ENCODE measurements around the gene CGREF1. TPM values are rescaled to one million over a fixed set of nuclear protein-coding genes. Genes with fewer than 3 reads are reported as not detected.

CGREF1 gene
- total and polyA plus RNA-seq, 4 donors: 0.98 to 16.1 (median 11.7) TPM

DNA sequence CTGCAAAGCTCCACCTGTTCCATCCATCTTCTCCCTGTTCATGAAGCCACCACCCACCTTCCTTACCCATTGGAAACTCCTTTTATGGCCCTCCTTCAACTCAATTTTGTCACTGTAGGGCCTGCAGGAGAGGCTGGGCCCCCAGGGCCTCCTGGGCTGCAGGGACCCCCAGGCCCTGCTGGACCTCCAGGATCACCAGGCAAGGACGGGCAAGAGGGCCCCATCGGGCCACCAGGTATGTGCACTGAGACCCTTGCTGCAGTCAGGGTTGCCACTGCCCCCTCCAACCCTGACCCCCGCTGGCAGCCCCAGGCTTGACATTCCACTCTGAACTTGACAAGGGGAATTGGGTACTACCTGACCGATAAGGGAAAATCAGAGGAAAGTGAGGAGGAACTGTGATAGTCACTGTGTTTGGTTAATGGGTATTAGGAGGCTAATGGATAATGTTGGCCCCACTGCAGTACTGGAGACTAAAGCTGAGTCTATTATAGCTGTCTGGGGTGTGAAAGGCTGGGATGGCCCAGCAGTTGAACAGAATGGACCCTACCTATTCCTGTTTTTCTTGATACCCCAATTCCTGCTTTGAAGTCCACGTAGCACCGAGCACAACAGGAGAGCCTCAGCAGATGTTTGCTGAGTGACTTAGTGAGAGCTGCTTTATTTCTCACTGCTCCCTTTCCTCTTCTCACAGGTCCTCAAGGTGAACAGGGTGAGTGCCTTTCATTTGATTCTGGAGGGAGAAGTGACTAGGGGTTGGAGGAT is 34.4 kb downstream of the CGREF1 start:
- Histone ChIP-seq H3K36me3 (ENCODE audit: control insufficient read depth in 4 of 4, insufficient read depth in 3 of 4, low read depth in 1 of 4, low read length in 3 of 4) (no peaks in the 10 kb centered on the region), H3K9ac (ENCODE audit: low read depth in 1 of 2, low read length in 2 of 2) (no peak overlapping the region), H3K4me3 (ENCODE audit: low read depth in 1 of 3, low read length in 3 of 3) (no peak overlapping the region), H3K4me1 (ENCODE audit: control insufficient read depth in 4 of 4, insufficient read depth in 4 of 4, low read length in 3 of 4) (peaks cover 9 to 63% (median 31%) of the 10 kb centered on the region in 4 donors), H3K27me3 (ENCODE audit: control insufficient read depth in 4 of 4, insufficient read depth in 4 of 4, low read length in 3 of 4) (no peaks in the 10 kb centered on the region), H3K27ac (ENCODE audit: low read depth in 1 of 2, low read length in 2 of 2) (no peak overlapping the region), H3K9me3 (ENCODE audit: control insufficient read depth in 4 of 4, low read length in 3 of 4) (no peaks in the 10 kb centered on the region)
- no peak for DNase-seq (ENCODE audit: low spot score)
- TF ChIP-seq JUND (IDR thresholded peaks at IDR 0.05) (no peak), HNF4G (IDR thresholded peaks at IDR 0.05) (no peak), RXRA (IDR thresholded peaks at IDR 0.05) (no peak), HNF4A (conservative IDR thresholded peaks at IDR 0.05) (no peak), EGR1 (IDR thresholded peaks at IDR 0.05; ENCODE audit: low read depth in 2 of 2) (no peak), FOXA1 (IDR thresholded peaks at IDR 0.05) (no peak), FOXA2 (IDR thresholded peaks at IDR 0.05) (no peak), RAD21 (IDR thresholded peaks at IDR 0.05) (no peak), YY1 (IDR thresholded peaks at IDR 0.05) (no peak), SP1 (IDR thresholded peaks at IDR 0.05) (no peak), NR2F2 (IDR thresholded peaks at IDR 0.05) (no peak), TAF1 (conservative IDR thresholded peaks at IDR 0.05) (no peak)
- TF ChIP-seq, protein P1, sequence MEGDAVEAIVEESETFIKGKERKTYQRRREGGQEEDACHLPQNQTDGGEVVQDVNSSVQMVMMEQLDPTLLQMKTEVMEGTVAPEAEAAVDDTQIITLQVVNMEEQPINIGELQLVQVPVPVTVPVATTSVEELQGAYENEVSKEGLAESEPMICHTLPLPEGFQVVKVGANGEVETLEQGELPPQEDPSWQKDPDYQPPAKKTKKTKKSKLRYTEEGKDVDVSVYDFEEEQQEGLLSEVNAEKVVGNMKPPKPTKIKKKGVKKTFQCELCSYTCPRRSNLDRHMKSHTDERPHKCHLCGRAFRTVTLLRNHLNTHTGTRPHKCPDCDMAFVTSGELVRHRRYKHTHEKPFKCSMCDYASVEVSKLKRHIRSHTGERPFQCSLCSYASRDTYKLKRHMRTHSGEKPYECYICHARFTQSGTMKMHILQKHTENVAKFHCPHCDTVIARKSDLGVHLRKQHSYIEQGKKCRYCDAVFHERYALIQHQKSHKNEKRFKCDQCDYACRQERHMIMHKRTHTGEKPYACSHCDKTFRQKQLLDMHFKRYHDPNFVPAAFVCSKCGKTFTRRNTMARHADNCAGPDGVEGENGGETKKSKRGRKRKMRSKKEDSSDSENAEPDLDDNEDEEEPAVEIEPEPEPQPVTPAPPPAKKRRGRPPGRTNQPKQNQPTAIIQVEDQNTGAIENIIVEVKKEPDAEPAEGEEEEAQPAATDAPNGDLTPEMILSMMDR (IDR thresholded peaks at IDR 0.05; ENCODE audit: low read depth, low read length, missing input control): no peak
- TF ChIP-seq, protein P2, sequence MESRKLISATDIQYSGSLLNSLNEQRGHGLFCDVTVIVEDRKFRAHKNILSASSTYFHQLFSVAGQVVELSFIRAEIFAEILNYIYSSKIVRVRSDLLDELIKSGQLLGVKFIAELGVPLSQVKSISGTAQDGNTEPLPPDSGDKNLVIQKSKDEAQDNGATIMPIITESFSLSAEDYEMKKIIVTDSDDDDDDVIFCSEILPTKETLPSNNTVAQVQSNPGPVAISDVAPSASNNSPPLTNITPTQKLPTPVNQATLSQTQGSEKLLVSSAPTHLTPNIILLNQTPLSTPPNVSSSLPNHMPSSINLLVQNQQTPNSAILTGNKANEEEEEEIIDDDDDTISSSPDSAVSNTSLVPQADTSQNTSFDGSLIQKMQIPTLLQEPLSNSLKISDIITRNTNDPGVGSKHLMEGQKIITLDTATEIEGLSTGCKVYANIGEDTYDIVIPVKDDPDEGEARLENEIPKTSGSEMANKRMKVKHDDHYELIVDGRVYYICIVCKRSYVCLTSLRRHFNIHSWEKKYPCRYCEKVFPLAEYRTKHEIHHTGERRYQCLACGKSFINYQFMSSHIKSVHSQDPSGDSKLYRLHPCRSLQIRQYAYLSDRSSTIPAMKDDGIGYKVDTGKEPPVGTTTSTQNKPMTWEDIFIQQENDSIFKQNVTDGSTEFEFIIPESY (IDR thresholded peaks at IDR 0.05): no peak
- TF ChIP-seq, protein P3, sequence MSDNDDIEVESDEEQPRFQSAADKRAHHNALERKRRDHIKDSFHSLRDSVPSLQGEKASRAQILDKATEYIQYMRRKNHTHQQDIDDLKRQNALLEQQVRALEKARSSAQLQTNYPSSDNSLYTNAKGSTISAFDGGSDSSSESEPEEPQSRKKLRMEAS (IDR thresholded peaks at IDR 0.05): no peak
- TF ChIP-seq, protein P4, sequence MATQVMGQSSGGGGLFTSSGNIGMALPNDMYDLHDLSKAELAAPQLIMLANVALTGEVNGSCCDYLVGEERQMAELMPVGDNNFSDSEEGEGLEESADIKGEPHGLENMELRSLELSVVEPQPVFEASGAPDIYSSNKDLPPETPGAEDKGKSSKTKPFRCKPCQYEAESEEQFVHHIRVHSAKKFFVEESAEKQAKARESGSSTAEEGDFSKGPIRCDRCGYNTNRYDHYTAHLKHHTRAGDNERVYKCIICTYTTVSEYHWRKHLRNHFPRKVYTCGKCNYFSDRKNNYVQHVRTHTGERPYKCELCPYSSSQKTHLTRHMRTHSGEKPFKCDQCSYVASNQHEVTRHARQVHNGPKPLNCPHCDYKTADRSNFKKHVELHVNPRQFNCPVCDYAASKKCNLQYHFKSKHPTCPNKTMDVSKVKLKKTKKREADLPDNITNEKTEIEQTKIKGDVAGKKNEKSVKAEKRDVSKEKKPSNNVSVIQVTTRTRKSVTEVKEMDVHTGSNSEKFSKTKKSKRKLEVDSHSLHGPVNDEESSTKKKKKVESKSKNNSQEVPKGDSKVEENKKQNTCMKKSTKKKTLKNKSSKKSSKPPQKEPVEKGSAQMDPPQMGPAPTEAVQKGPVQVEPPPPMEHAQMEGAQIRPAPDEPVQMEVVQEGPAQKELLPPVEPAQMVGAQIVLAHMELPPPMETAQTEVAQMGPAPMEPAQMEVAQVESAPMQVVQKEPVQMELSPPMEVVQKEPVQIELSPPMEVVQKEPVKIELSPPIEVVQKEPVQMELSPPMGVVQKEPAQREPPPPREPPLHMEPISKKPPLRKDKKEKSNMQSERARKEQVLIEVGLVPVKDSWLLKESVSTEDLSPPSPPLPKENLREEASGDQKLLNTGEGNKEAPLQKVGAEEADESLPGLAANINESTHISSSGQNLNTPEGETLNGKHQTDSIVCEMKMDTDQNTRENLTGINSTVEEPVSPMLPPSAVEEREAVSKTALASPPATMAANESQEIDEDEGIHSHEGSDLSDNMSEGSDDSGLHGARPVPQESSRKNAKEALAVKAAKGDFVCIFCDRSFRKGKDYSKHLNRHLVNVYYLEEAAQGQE (IDR thresholded peaks at IDR 0.05): no peak
- WGBS: 86% methylated on average over 6 of the region's 6 CpGs
